ENCODE data around the gene MACC1. TPM values are rescaled to one million over a fixed set of nuclear protein-coding genes. Genes with fewer than 3 reads are reported as not detected.

Gene MACC1
- total and polyA plus RNA-seq, 2 experiments from 2014 or later = 3.4 to 13.4 TPM

DNA sequence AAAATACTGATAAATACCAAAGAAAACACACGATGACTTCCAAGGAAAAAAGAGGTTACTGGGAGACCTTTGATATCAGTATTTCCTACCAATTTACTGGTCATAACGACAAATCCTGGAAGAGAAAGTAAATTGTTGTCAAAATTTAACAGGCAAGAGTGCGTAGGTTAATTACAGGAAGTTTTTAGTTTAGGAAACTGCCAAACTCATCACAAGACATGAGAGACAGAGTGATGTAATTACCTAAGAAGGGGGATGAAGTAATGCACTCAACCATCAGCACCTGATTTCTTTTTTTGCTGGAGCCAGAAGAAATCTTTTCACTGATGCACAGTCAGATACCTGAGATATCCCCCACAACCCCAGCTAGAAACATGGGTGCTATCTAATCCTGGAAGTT is 16.8 kb downstream of the MACC1 start (continued):
- TF ChIP-seq ZNF462 (CRISPR knock-in tag; IDR thresholded peaks at IDR 0.05) (no peak), STAT1 (IDR thresholded peaks at IDR 0.05; ENCODE audit: unreplicated experiment) (no peak), EZH2phosphoT487 (IDR thresholded peaks at IDR 0.05; ENCODE audit: unreplicated experiment) (no peak), ETS1 (IDR thresholded peaks at IDR 0.05) (no peak)

GRCh38 chr7:20199015-20199737 is 18.0 kb downstream of the MACC1 start:
- no peaks in the 10 kb centered on the region for H3K36me3 ChIP-seq (ENCODE audit: insufficient read depth)
- TF ChIP-seq POLR2AphosphoS5 (IDR thresholded peaks at IDR 0.05; ENCODE audit: low read depth) = no peak
- H3K27me3 ChIP-seq (ENCODE audit: insufficient read depth) = no peaks in the 10 kb centered on the region
- Mint-ChIP-seq H3K4me3 (no peak overlapping the region), H3K36me3 (ENCODE audit: low read depth) (no peaks in the 10 kb centered on the region), H3K4me1 (peaks cover 20% of the 10 kb centered on the region), H3K9me3 (no peaks in the 10 kb centered on the region), H3K27me3 (ENCODE audit: insufficient read depth, low read depth, poor library complexity) (no peaks in the 10 kb centered on the region), H3K27ac (peak overlapping the region; percentile 48; the same call in 1 of the 2 replicates)
- no peak overlapping the region for H3K27ac ChIP-seq (ENCODE audit: low read depth)
- DNase-seq (ENCODE audit: low spot score) = no peak
- ATAC-seq = no peak
- H2AFZ ChIP-seq = no peak overlapping the region
- H3K9me2 ChIP-seq (ENCODE audit: insufficient read depth) = no peaks in the 10 kb centered on the region
- H3K4me1 ChIP-seq (ENCODE audit: insufficient read depth) = peaks cover 17% of the 10 kb centered on the region
- no peak overlapping the region for H3K4me2 ChIP-seq
- H3K4me3 ChIP-seq = no peak overlapping the region
- no peaks in the 10 kb centered on the region for H4K20me1 ChIP-seq (replicated peaks; ENCODE audit: insufficient read depth)
- H3F3A ChIP-seq (replicated peaks; ENCODE audit: low read depth) = no peaks in the 10 kb centered on the region
- no peaks in the 10 kb centered on the region for H3K79me2 ChIP-seq (replicated peaks; ENCODE audit: insufficient read depth)

Measured in GM23338 (cell line).